Mesothelial cell of epicardium (in vitro differentiated cells): Measurements from ENCODE around the gene MTA2. TPM values are rescaled to one million over a fixed set of nuclear protein-coding genes. Genes with fewer than 3 reads are reported as not detected.

Experiments used
- DNase-seq, 2 experiments: peaks; one replicate each; pipeline ENCODE4 v3.0.0; 2021; ENCODE audit warnings: low spot score in 2 of 2; ENCODE audit not compliant: unreplicated experiment in 2 of 2
- H3K27ac Mint-ChIP-seq: 2 replicates; pipeline ENCODE4 v1.8.0; 2021; ENCODE audit warnings: mixed read lengths
- H3K27me3 Mint-ChIP-seq: 2 replicates; pipeline ENCODE4 v1.8.0; 2021; ENCODE audit warnings: low read depth, mixed read lengths
- H3K36me3 Mint-ChIP-seq: 2 replicates; pipeline ENCODE4 v1.8.0; 2021; ENCODE audit warnings: mixed read lengths
- H3K4me1 Mint-ChIP-seq: 2 replicates; pipeline ENCODE4 v1.8.0; 2021; ENCODE audit warnings: mixed read lengths
- H3K4me3 Mint-ChIP-seq: 2 replicates; pipeline ENCODE4 v1.8.0; 2021; ENCODE audit warnings: mild to moderate bottlenecking, moderate library complexity, mixed read lengths
- H3K9me3 Mint-ChIP-seq: 2 replicates; pipeline ENCODE4 v1.8.0; 2021; ENCODE audit warnings: mixed read lengths
- CTCF ChIP-seq: fragments of 200-600 bp; sonication (generic); IDR thresholded peaks from one replicate; pipeline ENCODE4 v1.5.0; 2021; ENCODE audit warnings: antibody characterized with exemption; ENCODE audit not compliant: unreplicated experiment
- microRNA-seq: library from miRNA; unstranded; fragments of <30 nt; microRNA quantifications from one replicate; pipeline ENCODE4 v1.2.0, GENCODE V29; 2021; ENCODE audit warnings: inconsistent platforms, mixed read lengths
- total RNA-seq: library from RNA; stranded (reverse); gene quantifications from 3 replicates; pipeline ENCODE4 v1.2.1, GENCODE V29; 2021

Gene MTA2
- total RNA-seq, 1 donor from 2014 or later: 126 TPM

- Mint-ChIP-seq H3K27ac (peak overlapping the region; percentile 99), H3K27me3 (no peaks in the 10 kb centered on the region), H3K9me3 (no peaks in the 10 kb centered on the region), H3K4me1 (peaks cover 68% of the 10 kb centered on the region), H3K4me3 (peak overlapping the region; percentile 97), H3K36me3 (no peaks in the 10 kb centered on the region)
- DNase-seq: peak; percentile 96 to 98
- no peak for TF ChIP-seq CTCF
These were observed 56.0 kb downstream of the MTA2 start for GRCh38 chr11:62545437-62546243.

- H3K4me1 Mint-ChIP-seq: peaks cover 70% of the 10 kb centered on the region
- TF ChIP-seq CTCF: no peak
- H3K27ac Mint-ChIP-seq: peak overlapping the region; percentile 99
- no peaks in the 10 kb centered on the region for H3K9me3 Mint-ChIP-seq
- peak in 1 of 2 experiments; percentile 60 for DNase-seq
- no peaks in the 10 kb centered on the region for H3K27me3 Mint-ChIP-seq
- H3K4me3 Mint-ChIP-seq: peak overlapping the region; percentile 97
- no peaks in the 10 kb centered on the region for H3K36me3 Mint-ChIP-seq
These were observed 56.9 kb downstream of the MTA2 start for GRCh38 chr11:62544581-62545436.

DNA sequence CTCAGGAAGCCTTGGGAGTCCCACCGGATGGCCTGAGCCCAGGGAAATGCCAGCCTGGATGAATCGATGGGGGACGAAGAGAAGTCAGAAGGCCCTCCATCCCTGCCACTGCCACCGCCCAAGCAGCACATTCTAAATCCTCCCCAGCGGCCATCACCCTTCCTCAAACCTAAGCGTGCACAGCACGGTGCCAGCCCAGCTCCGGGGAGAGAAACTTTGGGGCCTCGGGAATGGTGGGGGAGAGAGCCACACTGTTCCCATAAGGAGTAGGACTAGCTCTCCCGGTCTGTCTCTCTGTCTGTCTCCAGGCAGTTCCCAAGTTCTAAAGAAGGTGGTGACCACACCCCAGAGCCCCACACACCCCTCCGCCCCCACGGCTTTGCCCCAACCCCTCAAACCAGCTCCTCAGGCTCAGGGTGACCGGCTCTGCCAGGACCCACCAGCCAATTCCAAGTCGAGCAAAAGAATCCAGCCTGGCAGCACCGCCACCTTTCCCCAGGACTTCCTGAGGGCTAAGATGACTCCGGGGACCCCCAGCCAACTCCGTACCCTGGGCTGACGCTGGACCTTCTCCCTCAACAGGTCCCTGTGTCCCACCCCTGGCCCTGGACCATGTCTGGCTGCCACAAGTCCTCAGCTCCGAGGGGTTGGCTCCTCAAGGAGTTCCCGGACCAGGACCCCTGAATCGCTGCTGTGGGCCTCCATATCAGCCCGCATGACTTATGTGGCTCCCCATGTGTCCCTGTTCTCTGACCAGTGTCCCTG is 57.8 kb downstream of the MTA2 start:
- Mint-ChIP-seq H3K4me1 (peaks cover 72% of the 10 kb centered on the region), H3K27ac (peak overlapping the region; percentile 99)
- no peak for TF ChIP-seq CTCF

More for the DNA sequence above, 57.8 kb downstream of the MTA2 start:
- Mint-ChIP-seq H3K9me3 (no peaks in the 10 kb centered on the region), H3K27me3 (no peaks in the 10 kb centered on the region), H3K4me3 (peak overlapping the region; percentile 97), H3K36me3 (no peaks in the 10 kb centered on the region)
- DNase-seq: no peak

Small RNA genes lying within 50 kb of the gene (microRNA-seq; reads per million reads assigned to microRNA genes)
- 2.3 reads per million for gene MIR6747

Other genes with a start within 250 kb of the MTA2 start
- gene SCGB1A1, start 182.8 kb downstream of the MTA2 start, total RNA-seq: not detected in 3 replicates
- 456 to 481 TPM (median 480 TPM) in 3 replicates for gene AHNAK, start 55.1 kb downstream of the MTA2 start, total RNA-seq
- 1,747 to 1,829 TPM (median 1,814 TPM) in 3 replicates for gene EEF1G, start 28.0 kb downstream of the MTA2 start, total RNA-seq
- 23.7 to 26.0 TPM (median 24.2 TPM) in 3 replicates for gene TUT1, start 10.3 kb downstream of the MTA2 start, total RNA-seq
- gene EML3, start 10.9 kb upstream of the MTA2 start, total RNA-seq: 52.2 to 54.3 TPM (median 53.3 TPM) in 3 replicates
- 1.7 to 2.5 TPM (median 1.8 TPM) in 3 replicates for gene ROM1, start 11.4 kb upstream of the MTA2 start, total RNA-seq
- 48.1 to 56.4 TPM (median 52.6 TPM) in 3 replicates for gene B3GAT3, start 20.1 kb upstream of the MTA2 start, total RNA-seq
- gene GANAB, start 44.7 kb upstream of the MTA2 start, total RNA-seq: 324 to 342 TPM (median 334 TPM) in 3 replicates
- 21.0 to 22.3 TPM (median 21.1 TPM) in 3 replicates for gene INTS5, start 51.4 kb upstream of the MTA2 start, total RNA-seq
- gene C11orf98, start 63.3 kb upstream of the MTA2 start, total RNA-seq: 44.9 to 47.5 TPM (median 47.0 TPM) in 3 replicates
- 17.1 to 20.6 TPM (median 18.7 TPM) in 3 replicates for gene CSKMT, start 63.4 kb upstream of the MTA2 start, total RNA-seq
- 7.3 to 8.4 TPM (median 8.0 TPM) in 3 replicates for gene UQCC3, start 69.8 kb upstream of the MTA2 start, total RNA-seq
- 8.3 to 11.6 TPM (median 9.8 TPM) in 3 replicates for gene LBHD1, start 70.4 kb upstream of the MTA2 start, total RNA-seq
- gene UBXN1, start 77.2 kb upstream of the MTA2 start, total RNA-seq: 112 to 119 TPM (median 118 TPM) in 3 replicates
- gene LRRN4CL, start 87.7 kb upstream of the MTA2 start, total RNA-seq: 1.6 to 2.3 TPM (median 1.7 TPM) in 3 replicates
- 56.9 to 61.4 TPM (median 58.3 TPM) in 3 replicates for gene BSCL2, start 105.6 kb upstream of the MTA2 start, total RNA-seq
- 0.60 to 1.5 TPM (median 0.97 TPM) in 3 replicates for gene GNG3, start 105.8 kb upstream of the MTA2 start, total RNA-seq
- gene HNRNPUL2, start 125.6 kb upstream of the MTA2 start, total RNA-seq: 60.3 to 62.0 TPM (median 61.5 TPM) in 3 replicates
- gene TTC9C, start 126.6 kb upstream of the MTA2 start, total RNA-seq: 39.8 to 46.0 TPM (median 41.7 TPM) in 3 replicates
- gene ZBTB3, start 152.3 kb upstream of the MTA2 start, total RNA-seq: 11.6 to 14.7 TPM (median 13.2 TPM) in 3 replicates
- gene POLR2G, start 159.7 kb upstream of the MTA2 start, total RNA-seq: 84.0 to 89.2 TPM (median 85.2 TPM) in 3 replicates
- 40.2 to 42.9 TPM (median 42.8 TPM) in 3 replicates for gene TAF6L, start 169.5 kb upstream of the MTA2 start, total RNA-seq
- gene TMEM179B, start 185.5 kb upstream of the MTA2 start, total RNA-seq: 31.3 to 33.9 TPM (median 32.6 TPM) in 3 replicates
- 17.4 to 21.4 TPM (median 19.2 TPM) in 3 replicates for gene TMEM223, start 190.1 kb upstream of the MTA2 start, total RNA-seq
- gene NXF1, start 203.6 kb upstream of the MTA2 start, total RNA-seq: 108 to 111 TPM (median 110 TPM) in 3 replicates
- gene STX5, start 230.2 kb upstream of the MTA2 start, total RNA-seq: 55.2 to 57.9 TPM (median 55.8 TPM) in 3 replicates
- gene TEX54, start 231.0 kb upstream of the MTA2 start, total RNA-seq: not detected in 3 replicates
- gene WDR74, start 237.7 kb upstream of the MTA2 start, total RNA-seq: 59.3 to 63.7 TPM (median 62.1 TPM) in 3 replicates